ENCODE measurements around the gene STAP2. TPM values are rescaled to one million over a fixed set of nuclear protein-coding genes. Genes with fewer than 3 reads are reported as not detected.

Gene STAP2
- total and polyA plus RNA-seq, 4 donors: 24.4 to 32.6 (median 27.3) TPM

DNA sequence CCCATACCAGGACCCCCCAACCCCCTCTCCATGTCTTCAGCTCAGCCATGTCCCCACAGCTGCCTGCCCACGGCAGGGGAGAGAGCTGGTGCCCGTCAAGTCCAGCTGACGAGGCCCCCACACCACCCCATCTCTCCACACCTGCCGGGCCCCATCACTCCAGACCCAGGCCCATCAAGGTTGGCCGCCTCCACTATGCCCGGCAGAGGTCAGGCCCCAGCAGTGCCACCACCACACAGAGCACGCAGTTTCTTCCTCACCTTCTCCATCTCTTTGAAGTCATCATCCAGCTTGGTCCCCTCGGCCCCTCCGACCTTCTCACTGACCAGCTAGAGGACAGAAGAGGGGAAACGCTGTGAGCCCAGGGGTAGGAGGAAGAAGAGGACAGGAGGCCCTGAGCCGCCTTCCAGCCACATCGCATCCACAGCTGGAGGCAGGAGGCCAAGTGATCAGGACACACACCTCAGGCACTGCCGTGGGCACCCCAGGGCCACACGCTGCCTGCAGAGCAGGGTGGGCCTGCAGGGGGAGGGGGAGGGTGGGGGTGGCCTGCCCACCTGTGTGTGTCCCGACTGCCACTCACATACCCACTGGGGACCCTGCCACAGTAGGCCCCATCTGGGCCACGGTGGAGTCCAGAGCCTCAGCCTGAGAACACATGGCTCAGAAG lies 28.2 kb upstream of the STAP2 start:
- no peaks in the 10 kb centered on the region for H3K27me3 ChIP-seq (ENCODE audit: control insufficient read depth in 3 of 3, insufficient read depth in 3 of 3, low read length in 2 of 3)
- peaks cover 6 to 45% (median 25%) of the 10 kb centered on the region in 5 donors for H3K4me1 ChIP-seq (ENCODE audit: control insufficient read depth in 5 of 5, insufficient read depth in 5 of 5, low read length in 5 of 5)
- DNase-seq (no peak), ATAC-seq (ENCODE audit: insufficient read depth, low FRiP score) (no peak)
- no peak overlapping the region for H3K9ac ChIP-seq (ENCODE audit: insufficient read depth in 1 of 2, low read length in 2 of 2)
- H3K36me3 ChIP-seq (ENCODE audit: control insufficient read depth in 4 of 4, insufficient read depth in 4 of 4, low read length in 4 of 4): peaks cover 3 to 48% (median 31%) of the 10 kb centered on the region in 4 donors
- H3K4me3 ChIP-seq: no peak overlapping the region
- no peaks in the 10 kb centered on the region for H3K9me3 ChIP-seq (ENCODE audit: control insufficient read depth in 4 of 4, insufficient read depth in 3 of 4, low read length in 3 of 4)
- TF ChIP-seq, protein P1, sequence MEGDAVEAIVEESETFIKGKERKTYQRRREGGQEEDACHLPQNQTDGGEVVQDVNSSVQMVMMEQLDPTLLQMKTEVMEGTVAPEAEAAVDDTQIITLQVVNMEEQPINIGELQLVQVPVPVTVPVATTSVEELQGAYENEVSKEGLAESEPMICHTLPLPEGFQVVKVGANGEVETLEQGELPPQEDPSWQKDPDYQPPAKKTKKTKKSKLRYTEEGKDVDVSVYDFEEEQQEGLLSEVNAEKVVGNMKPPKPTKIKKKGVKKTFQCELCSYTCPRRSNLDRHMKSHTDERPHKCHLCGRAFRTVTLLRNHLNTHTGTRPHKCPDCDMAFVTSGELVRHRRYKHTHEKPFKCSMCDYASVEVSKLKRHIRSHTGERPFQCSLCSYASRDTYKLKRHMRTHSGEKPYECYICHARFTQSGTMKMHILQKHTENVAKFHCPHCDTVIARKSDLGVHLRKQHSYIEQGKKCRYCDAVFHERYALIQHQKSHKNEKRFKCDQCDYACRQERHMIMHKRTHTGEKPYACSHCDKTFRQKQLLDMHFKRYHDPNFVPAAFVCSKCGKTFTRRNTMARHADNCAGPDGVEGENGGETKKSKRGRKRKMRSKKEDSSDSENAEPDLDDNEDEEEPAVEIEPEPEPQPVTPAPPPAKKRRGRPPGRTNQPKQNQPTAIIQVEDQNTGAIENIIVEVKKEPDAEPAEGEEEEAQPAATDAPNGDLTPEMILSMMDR (IDR thresholded peaks at IDR 0.05; ENCODE audit: control extremely low read depth, extremely low read depth): no peak
- 91 to 92% methylated on average over 16 of the region's 16 CpGs for WGBS, 2 donors
- H3K27ac ChIP-seq (ENCODE audit: low read depth in 1 of 2, low read length in 1 of 2): no peak overlapping the region

DNA sequence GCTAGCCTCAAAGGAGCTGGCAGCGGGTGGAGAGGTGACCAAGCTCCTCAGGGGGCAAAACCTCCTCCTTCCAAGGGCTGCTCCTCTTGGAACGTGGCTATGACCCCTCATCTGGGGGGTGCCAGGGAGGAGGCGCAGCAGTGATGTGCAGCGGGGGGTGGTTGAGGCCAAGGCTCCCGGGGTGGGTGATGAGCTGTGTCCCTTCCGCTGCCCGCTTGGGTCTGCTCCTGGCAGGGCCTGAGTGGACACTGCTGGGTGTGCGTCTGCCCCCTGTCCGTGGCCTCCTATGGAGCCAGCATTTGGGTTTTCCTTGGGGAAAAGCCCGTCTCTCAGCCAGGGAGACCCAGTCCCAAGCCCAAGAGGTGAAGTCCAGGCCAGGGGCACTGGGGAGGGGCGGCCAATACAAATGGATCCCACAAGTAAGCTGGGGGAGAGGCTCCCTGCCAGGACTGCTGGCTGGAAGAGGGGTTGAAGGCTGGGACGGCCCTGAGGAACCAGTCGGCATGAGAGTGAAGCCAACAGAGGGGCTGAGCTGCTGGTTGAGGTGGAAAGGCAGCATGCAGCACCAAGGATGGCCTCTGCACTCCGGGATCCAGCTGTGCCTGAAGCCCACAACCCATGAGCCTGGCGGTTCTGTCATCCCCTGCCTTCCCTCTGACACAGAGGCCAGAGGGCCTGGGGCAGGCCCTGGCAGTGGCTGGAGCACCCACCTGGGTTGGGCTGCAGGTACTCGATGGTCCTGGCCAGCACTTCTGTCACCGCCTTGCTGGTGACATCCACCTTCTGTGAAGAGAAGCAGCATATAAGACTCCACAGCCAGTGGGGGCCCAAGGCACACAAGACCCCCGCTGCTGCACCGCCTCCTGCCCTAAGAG lies 27.4 kb upstream of the STAP2 start:
- TF ChIP-seq, protein P1 (IDR thresholded peaks at IDR 0.05; ENCODE audit: control extremely low read depth, extremely low read depth): no peak
- 94 to 97% methylated on average over 19 of the region's 19 CpGs for WGBS, 2 donors
- H3K27ac ChIP-seq (ENCODE audit: low read depth in 1 of 2, low read length in 1 of 2): no peak overlapping the region
- no peak overlapping the region for H3K9ac ChIP-seq (ENCODE audit: insufficient read depth in 1 of 2, low read length in 2 of 2)
- H3K36me3 ChIP-seq (ENCODE audit: control insufficient read depth in 4 of 4, insufficient read depth in 4 of 4, low read length in 4 of 4): peaks cover 7 to 53% (median 31%) of the 10 kb centered on the region in 4 donors
- H3K4me3 ChIP-seq: no peak overlapping the region
- ATAC-seq (ENCODE audit: insufficient read depth, low FRiP score) (no peak), DNase-seq (no peak)
- H3K4me1 ChIP-seq (ENCODE audit: control insufficient read depth in 5 of 5, insufficient read depth in 5 of 5, low read length in 5 of 5): peaks cover 6 to 49% (median 25%) of the 10 kb centered on the region in 5 donors
- H3K9me3 ChIP-seq (ENCODE audit: control insufficient read depth in 4 of 4, insufficient read depth in 3 of 4, low read length in 3 of 4): no peaks in the 10 kb centered on the region
- H3K27me3 ChIP-seq (ENCODE audit: control insufficient read depth in 3 of 3, insufficient read depth in 3 of 3, low read length in 2 of 3): no peaks in the 10 kb centered on the region

DNA sequence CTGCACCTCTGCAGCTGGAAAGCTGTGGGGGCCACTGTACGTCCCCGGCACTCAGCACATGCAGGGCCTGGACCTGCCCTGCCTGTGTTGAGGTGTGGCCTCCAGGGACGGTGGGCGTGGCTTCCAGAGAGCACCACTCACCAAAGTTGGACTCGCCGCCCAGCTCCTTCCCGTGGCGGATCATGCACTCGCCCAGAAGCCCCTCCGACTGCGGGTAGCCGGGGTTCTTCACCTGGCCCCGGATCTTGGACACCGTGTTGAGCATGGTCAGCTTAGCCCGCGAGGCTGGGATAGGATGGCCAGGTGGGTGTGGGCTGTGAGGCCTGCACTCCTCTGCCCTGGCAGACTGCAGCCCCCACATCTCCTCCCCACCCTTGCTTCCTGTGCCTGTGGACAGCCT lies 26.7 kb upstream of the STAP2 start:
- H3K4me3 ChIP-seq: no peak overlapping the region
- H3K9ac ChIP-seq (ENCODE audit: insufficient read depth in 1 of 2, low read length in 2 of 2): no peak overlapping the region
- no peaks in the 10 kb centered on the region for H3K27me3 ChIP-seq (ENCODE audit: control insufficient read depth in 3 of 3, insufficient read depth in 3 of 3, low read length in 2 of 3)
- no peaks in the 10 kb centered on the region for H3K9me3 ChIP-seq (ENCODE audit: control insufficient read depth in 4 of 4, insufficient read depth in 3 of 4, low read length in 3 of 4)
- DNase-seq (no peak), ATAC-seq (ENCODE audit: insufficient read depth, low FRiP score) (no peak)
- 92% methylated on average over 16 of the region's 16 CpGs for WGBS, 2 donors
- TF ChIP-seq, protein P1 (IDR thresholded peaks at IDR 0.05; ENCODE audit: control extremely low read depth, extremely low read depth): no peak
- no peak overlapping the region for H3K27ac ChIP-seq (ENCODE audit: low read depth in 1 of 2, low read length in 1 of 2)
- peaks cover 6 to 49% (median 24%) of the 10 kb centered on the region in 5 donors for H3K4me1 ChIP-seq (ENCODE audit: control insufficient read depth in 5 of 5, insufficient read depth in 5 of 5, low read length in 5 of 5)
- H3K36me3 ChIP-seq (ENCODE audit: control insufficient read depth in 4 of 4, insufficient read depth in 4 of 4, low read length in 4 of 4): peaks cover 8 to 59% (median 29%) of the 10 kb centered on the region in 4 donors

All from lung (tissue), 12 donors.